Measurements from ENCODE around the gene GALNT6. TPM values are rescaled to one million over a fixed set of nuclear protein-coding genes. Genes with fewer than 3 reads are reported as not detected.

The GALNT6 gene, protein sequence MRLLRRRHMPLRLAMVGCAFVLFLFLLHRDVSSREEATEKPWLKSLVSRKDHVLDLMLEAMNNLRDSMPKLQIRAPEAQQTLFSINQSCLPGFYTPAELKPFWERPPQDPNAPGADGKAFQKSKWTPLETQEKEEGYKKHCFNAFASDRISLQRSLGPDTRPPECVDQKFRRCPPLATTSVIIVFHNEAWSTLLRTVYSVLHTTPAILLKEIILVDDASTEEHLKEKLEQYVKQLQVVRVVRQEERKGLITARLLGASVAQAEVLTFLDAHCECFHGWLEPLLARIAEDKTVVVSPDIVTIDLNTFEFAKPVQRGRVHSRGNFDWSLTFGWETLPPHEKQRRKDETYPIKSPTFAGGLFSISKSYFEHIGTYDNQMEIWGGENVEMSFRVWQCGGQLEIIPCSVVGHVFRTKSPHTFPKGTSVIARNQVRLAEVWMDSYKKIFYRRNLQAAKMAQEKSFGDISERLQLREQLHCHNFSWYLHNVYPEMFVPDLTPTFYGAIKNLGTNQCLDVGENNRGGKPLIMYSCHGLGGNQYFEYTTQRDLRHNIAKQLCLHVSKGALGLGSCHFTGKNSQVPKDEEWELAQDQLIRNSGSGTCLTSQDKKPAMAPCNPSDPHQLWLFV
- total RNA-seq = 10 to 100 TPM; 10.7 to 20.6 (median 17.9) TPM
- long read RNA-seq, donor 1, partial matches to known transcripts = 2 of 4 reads
- long read RNA-seq, donor 1, other reads (novel, unspliced or antisense) = 2 of 4 reads
- long read RNA-seq, donor 2, partial matches to known transcripts = 0 of 8 reads
- long read RNA-seq, donor 2, other reads (novel, unspliced or antisense) = 8 of 8 reads

DNA sequence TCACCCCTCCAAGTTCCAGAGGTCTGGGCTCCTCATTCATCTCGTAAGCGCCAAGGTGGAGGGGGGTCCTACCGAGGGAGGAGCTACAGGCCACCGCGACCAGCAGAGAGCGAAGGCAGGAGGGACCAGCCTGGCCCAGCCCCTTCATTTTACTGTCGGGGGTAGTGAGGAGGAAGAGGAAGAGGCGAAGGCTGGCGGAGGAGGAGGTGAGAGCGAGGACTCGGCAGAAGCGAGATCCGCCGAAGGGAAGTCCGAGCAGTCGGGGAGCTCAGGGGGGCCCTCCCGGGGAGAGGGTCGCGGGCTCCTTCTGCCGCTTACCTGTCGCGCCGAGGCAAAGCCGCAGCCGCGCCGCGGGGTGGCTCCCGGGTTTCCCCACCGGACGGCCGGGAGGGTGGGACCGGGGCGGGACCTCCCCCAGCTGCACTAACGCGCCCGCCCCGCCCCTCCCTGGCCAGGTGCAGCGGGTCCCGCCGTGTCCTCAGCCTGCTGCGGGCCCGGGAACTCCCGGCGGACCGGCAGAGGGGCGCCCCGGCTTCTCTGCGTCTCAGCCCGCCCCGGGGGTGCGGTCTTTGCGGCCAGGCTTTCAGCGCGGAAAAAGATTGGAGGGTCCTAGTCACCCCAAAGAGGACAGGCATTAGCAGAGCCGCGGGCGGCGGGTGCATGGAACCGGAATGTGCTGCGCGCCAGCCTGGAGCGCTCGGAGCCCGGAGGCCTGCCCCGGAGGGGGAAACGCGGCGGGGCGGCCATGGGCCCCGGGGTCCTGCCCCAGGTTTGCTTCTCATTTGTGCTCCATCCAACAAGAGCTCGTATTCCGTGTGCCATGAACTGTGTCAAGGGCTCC is at the start of gene GALNT6:
GALNT6 (minus strand) TSS at position 124 of the 841 bp plus-strand sequence. CDS start 11,625 bp downstream, outside the sequence.
- ATAC-seq (peak; percentile 87), DNase-seq (peak; percentile 83 to 88 (median 87))
- H3K4me1 ChIP-seq (ENCODE audit: low read depth) = peaks cover 14% of the 10 kb centered on the region
- H3K9me3 ChIP-seq = no peaks in the 10 kb centered on the region
- H3K36me3 ChIP-seq (ENCODE audit: low read depth) = no peaks in the 10 kb centered on the region
- TF ChIP-seq, protein P1, sequence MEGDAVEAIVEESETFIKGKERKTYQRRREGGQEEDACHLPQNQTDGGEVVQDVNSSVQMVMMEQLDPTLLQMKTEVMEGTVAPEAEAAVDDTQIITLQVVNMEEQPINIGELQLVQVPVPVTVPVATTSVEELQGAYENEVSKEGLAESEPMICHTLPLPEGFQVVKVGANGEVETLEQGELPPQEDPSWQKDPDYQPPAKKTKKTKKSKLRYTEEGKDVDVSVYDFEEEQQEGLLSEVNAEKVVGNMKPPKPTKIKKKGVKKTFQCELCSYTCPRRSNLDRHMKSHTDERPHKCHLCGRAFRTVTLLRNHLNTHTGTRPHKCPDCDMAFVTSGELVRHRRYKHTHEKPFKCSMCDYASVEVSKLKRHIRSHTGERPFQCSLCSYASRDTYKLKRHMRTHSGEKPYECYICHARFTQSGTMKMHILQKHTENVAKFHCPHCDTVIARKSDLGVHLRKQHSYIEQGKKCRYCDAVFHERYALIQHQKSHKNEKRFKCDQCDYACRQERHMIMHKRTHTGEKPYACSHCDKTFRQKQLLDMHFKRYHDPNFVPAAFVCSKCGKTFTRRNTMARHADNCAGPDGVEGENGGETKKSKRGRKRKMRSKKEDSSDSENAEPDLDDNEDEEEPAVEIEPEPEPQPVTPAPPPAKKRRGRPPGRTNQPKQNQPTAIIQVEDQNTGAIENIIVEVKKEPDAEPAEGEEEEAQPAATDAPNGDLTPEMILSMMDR (IDR thresholded peaks at IDR 0.05) = no peak
- H3K4me3 ChIP-seq = peak within 1 kb of the TSS; percentile 25
- intact Hi-C loops (cut with DNase I, micrococcal nuclease) = no loop called here

DNA sequence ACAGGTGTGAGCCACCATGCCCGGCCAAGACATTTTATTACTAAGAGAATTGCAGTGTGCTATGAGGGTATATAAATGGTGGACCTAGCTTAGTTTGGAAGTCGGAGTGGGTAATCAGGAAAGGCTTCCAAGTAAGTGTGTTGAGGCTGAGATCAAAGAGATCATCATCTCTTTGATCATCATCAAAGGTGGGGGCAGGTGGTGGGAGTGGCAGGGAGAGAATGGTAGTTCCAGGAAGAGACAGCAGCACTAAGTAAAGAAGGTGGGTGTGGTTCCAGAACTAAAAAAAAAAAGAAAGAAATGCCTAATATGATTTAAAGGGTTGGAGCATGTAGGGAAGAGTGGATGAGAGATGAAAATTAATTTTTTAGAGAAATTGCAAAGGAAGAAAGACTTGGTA is 48.1 kb upstream of the GALNT6 start:
- ATAC-seq = peak; percentile 55
- no peaks in the 10 kb centered on the region for H3K4me1 ChIP-seq (ENCODE audit: low read depth)
- intact Hi-C loops (cut with DNase I, micrococcal nuclease) = no loop called here
- DNase-seq = peak in 1 of 3 donors; percentile 12
- TF ChIP-seq, protein P1 (IDR thresholded peaks at IDR 0.05) = no peak
- H3K4me3 ChIP-seq = no peak overlapping the region
- no peaks in the 10 kb centered on the region for H3K36me3 ChIP-seq (ENCODE audit: low read depth)
- H3K9me3 ChIP-seq = no peaks in the 10 kb centered on the region

DNA sequence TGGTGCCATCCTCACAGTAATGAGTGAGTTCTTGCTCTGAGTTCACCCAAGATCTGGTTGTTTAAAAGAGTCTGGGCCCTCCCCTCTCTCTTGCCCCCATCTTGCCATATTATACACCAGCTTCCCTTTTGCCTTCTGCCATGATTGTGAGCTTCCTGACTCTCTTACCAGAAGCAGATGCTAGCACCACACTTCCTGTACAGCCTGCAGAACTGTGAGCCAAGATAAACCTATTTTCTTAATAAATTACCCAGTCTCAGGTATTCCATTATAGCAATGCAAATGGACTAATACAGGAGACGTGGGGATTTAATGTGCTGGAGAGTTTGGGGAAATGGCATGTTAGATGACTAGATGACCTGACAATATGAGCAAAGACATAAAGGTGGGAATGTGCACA is 46.2 kb upstream of the GALNT6 start:
- Histone ChIP-seq H3K36me3 (ENCODE audit: low read depth) (no peaks in the 10 kb centered on the region), H3K4me3 (no peak overlapping the region), H3K9me3 (no peaks in the 10 kb centered on the region), H3K4me1 (ENCODE audit: low read depth) (no peaks in the 10 kb centered on the region)
- no peak for ATAC-seq
- intact Hi-C loops (cut with DNase I, micrococcal nuclease) = no loop called here
- no peak for DNase-seq
- TF ChIP-seq, protein P1 (IDR thresholded peaks at IDR 0.05) = no peak

DNA sequence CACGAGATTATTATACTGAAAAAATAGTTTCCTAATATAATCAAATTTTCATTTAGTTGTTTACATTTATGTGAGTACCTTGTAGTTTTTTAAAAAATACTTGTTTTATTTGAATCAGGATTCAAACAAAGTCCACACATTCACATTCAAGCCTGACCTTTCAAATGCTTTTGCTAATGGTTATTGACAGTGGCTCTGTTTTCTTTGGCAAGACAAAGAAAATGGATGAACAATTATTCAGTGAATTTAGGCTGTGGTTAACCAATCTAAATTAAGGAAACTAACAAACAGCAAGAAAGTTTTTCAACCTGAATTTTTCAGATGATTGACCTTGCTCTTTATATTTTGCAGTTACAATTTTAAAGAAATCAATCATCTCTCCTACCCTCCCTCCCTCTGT is 43.1 kb upstream of the GALNT6 start:
- Histone ChIP-seq H3K4me3 (no peak overlapping the region), H3K36me3 (ENCODE audit: low read depth) (no peaks in the 10 kb centered on the region), H3K9me3 (no peaks in the 10 kb centered on the region), H3K4me1 (ENCODE audit: low read depth) (peaks cover 9% of the 10 kb centered on the region)
- intact Hi-C loops (cut with DNase I, micrococcal nuclease) = no loop called here
- ATAC-seq (no peak), DNase-seq (no peak)
- TF ChIP-seq, protein P1 (IDR thresholded peaks at IDR 0.05) = no peak

DNA sequence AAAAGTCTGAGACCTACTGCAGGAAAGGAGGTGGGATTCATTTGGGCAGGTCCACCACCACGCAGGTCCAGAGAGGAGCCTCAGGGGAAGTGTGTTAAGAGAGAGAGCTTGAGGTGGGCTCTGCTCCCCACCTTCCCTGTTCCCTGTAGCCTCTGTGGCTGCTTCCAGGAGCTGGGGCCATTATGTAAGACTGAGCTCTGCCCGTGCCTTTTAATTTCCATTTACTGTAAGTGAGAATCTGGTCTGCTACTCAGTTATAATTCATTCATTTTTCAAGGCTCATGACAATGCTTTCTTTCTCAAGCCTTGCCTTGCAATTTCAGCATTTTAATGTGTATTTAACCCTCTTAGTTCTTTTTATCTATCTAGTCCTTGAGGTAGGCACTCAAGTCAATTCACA is 41.7 kb upstream of the GALNT6 start:
- Histone ChIP-seq H3K4me1 (ENCODE audit: low read depth) (peaks cover 9% of the 10 kb centered on the region), H3K4me3 (no peak overlapping the region), H3K9me3 (no peaks in the 10 kb centered on the region), H3K36me3 (ENCODE audit: low read depth) (no peaks in the 10 kb centered on the region)
- intact Hi-C loops (cut with DNase I, micrococcal nuclease) = no loop called here
- DNase-seq (no peak), ATAC-seq (no peak)
- TF ChIP-seq, protein P1 (IDR thresholded peaks at IDR 0.05) = no peak

All from mucosa of descending colon (tissue), 3 donors.